GM12878 (cell line): ENCODE data around the gene KRT7. TPM values are rescaled to one million over a fixed set of nuclear protein-coding genes. Genes with fewer than 3 reads are reported as not detected.

Experiments
- ATAC-seq: fragments of 200-7000 bp; cut with Tn5 transposase; 3 replicates; pipeline ENCODE4 v1.9.1; 2020; ENCODE audit warnings: mild to moderate bottlenecking, moderate library complexity
- BruUV-seq: library from RNA; stranded (reverse); fragments of 400-500 nt; replicated peaks from 2 replicates; lab custom pipeline; 2021; lab: Mats Ljungman, UMichigan
- CTCF ChIA-PET: fragments of 300-600 bp; sonication (Branson Sonifier 250); formaldehyde crosslinking; extraction: SDS; loops from one replicate; lab custom pipeline; 2021; ENCODE audit warnings: inconsistent platforms; lab: Yijun Ruan, JAX
- POLR2A ChIA-PET: fragments of 350-600 bp; formaldehyde crosslinking; extraction: SDS; loops from one replicate; lab custom pipeline; 2021; ENCODE audit warnings: inconsistent platforms; lab: Charles Lee
- RAD21 ChIA-PET: fragments of 300-600 bp; sonication (Branson Sonifier 250); formaldehyde crosslinking; loops from one replicate; lab custom pipeline; 2023; ENCODE audit warnings: antibody characterized with exemption; ENCODE audit not compliant: unreplicated experiment; lab: Charles Lee
- SMC1A ChIA-PET: fragments of 300-600 bp; sonication (Branson Sonifier 250); formaldehyde crosslinking; loops from one replicate; lab custom pipeline; 2023; ENCODE audit not compliant: unreplicated experiment, uncharacterized antibody; lab: Charles Lee
- DNase-seq: peaks from one replicate; pipeline ENCODE4 v3.0.0-alpha.2; 2011; ENCODE audit warnings: low read depth, low spot score
- FAIRE-seq: peaks from 3 replicates; lab custom pipeline; 2011; peaks lifted over from hg19 to GRCh38; lab: Jason Lieb, UNC
- H2AFZ ChIP-seq: 2 replicates; pipeline ENCODE4 v1.6.0; 2011; ENCODE audit warnings: low read depth, low read length, control low read depth; ENCODE audit not compliant: control insufficient read depth
- H3K27ac ChIP-seq: 2 replicates; pipeline ENCODE4 v1.5.1; 2011; ENCODE audit warnings: control low read depth; ENCODE audit not compliant: control insufficient read depth, insufficient read depth
- H3K27me3 ChIP-seq, 2 experiments: replicated peaks in 1 of 2; 2 replicates each; pipeline versions ENCODE4 v1.6.0 to v1.6.1; 2011; ENCODE audit warnings: low read length in 1 of 2; ENCODE audit not compliant: control insufficient read depth in 2 of 2, insufficient read depth in 2 of 2
- H3K36me3 ChIP-seq, 2 experiments: 2 replicates each; pipeline ENCODE4 v1.5.1; 2011; ENCODE audit warnings: low read length in 1 of 2; ENCODE audit not compliant: control insufficient read depth in 2 of 2, insufficient read depth in 2 of 2
- H3K4me1 ChIP-seq: 2 replicates; pipeline ENCODE4 v1.6.1; 2011; ENCODE audit warnings: mild to moderate bottlenecking, low read length, moderate library complexity, mixed read lengths; ENCODE audit not compliant: control insufficient read depth, insufficient read depth
- H3K4me2 ChIP-seq: 2 replicates; pipeline ENCODE4 v1.6.0; 2011; ENCODE audit warnings: control low read depth; ENCODE audit not compliant: control insufficient read depth, insufficient read depth
- H3K4me3 ChIP-seq: fragments of 200-600 bp; sonication (generic); 2 replicates; pipeline ENCODE4 v1.5.1; 2016
- H3K79me2 ChIP-seq: 2 replicates; pipeline ENCODE4 v1.6.0; 2011; ENCODE audit warnings: low read length; ENCODE audit not compliant: control insufficient read depth, insufficient read depth
- H3K9ac ChIP-seq: 2 replicates; pipeline ENCODE4 v1.8.0; 2011; ENCODE audit warnings: low read length, control low read depth, mixed read lengths; ENCODE audit not compliant: control insufficient read depth, insufficient read depth
- H3K9me3 ChIP-seq: replicated peaks from 3 replicates; pipeline ENCODE4 v1.5.1; 2011; ENCODE audit warnings: mild to moderate bottlenecking, low read length; ENCODE audit not compliant: control insufficient read depth, insufficient read depth
- H4K20me1 ChIP-seq: 2 replicates; pipeline ENCODE4 v1.6.0; 2011; ENCODE audit not compliant: control insufficient read depth, insufficient read depth
- ESRRA ChIP-seq: IDR thresholded peaks from 2 replicates; pipeline ENCODE4 v1.6.1; 2012; ENCODE audit warnings: mild to moderate bottlenecking, low read length, improper control_type of control experiment
- REST ChIP-seq: IDR thresholded peaks from 2 replicates; pipeline ENCODE4 v1.6.1; 2012; ENCODE audit warnings: mild to moderate bottlenecking, low read depth, low read length
- WGBS: methylation state at CpG from one replicate; pipeline ENCODE4 v1.1.6; 2016; ENCODE audit warnings: low lambda C conversion rate; ENCODE audit not compliant: insufficient replicate concordance, insufficient coverage; ENCODE audit errors: missing lambda C conversion rate; 5-methylcytosine and 5-hydroxymethylcytosine counted together
- in situ Hi-C: fragments of 300-500 bp; cut with MboI; formaldehyde crosslinking; loops from 9 replicates; pipeline ENCODE4 v1.14.3; 2018; ENCODE audit warnings: mixed read lengths
- intact Hi-C: fragments of 100-400 bp; cut with micrococcal nuclease; formaldehyde crosslinking; loops from one replicate; pipeline ENCODE4 v1.14.2; 2022; ENCODE audit not compliant: unreplicated experiment
- polyA plus RNA-seq, 11 experiments: library from polyadenylated mRNA; depleted of rRNA in 4 of 11; unstranded in 6 of 11; stranded (reverse) in 5 of 11; fragments of >200 nt; fragmentation: Nextera tagmentation in 4 of 11; fragmentation: Illumina TruSeq in 1 of 11; extraction: Ambion mirVana in 4 of 11; extraction: Trizol in 1 of 11; gene quantifications; 1 replicate in 1 of 11; 2 replicates in 10 of 11; pipeline versions ENCODE4 v1.2.1 to v1.2.3, GENCODE V29; 2011 to 2016; ENCODE audit warnings: inconsistent platforms in 2 of 11, missing spikeins in 2 of 11, low read depth in 1 of 11
- total RNA-seq, 4 experiments: library from RNA; depleted of rRNA in 3 of 4; stranded (reverse); fragments of >200 nt in 3 of 4; fragmentation: Illumina TruSeq in 1 of 4; extraction: Trizol in 1 of 4; gene quantifications; 2 replicates each; pipeline versions ENCODE4 v1.2.1 to v1.2.3, GENCODE V29; 2013 to 2021

The KRT7 gene
- total and polyA plus RNA-seq, 10 of the 15 experiments (the other 5 are each of a cell fraction or from before 2014, with no cell fraction given): 0.90 to 18.7 (median 4.8) TPM

- RAD21 ChIA-PET: no interaction called here
Measured at GRCh38 chr12:52216100-52216499, 16.9 kb upstream of the KRT7 start.

More at GRCh38 chr12:52216100-52216499, 16.9 kb upstream of the KRT7 start:
- no peak overlapping the region for H3K27ac ChIP-seq
- TF ChIP-seq ESRRA (no peak), REST (peak; percentile 75)
- TF ChIP-seq, all 136 proteins: peak for 1
- POLR2A ChIA-PET: no interaction called here
- H3K36me3 ChIP-seq: no peaks in the 10 kb centered on the region
- H3K79me2 ChIP-seq: no peaks in the 10 kb centered on the region
- ATAC-seq (no peak), FAIRE-seq (no peak), DNase-seq (no peak)
- H3K9ac ChIP-seq: no peak overlapping the region
- H3K4me1 ChIP-seq: no peaks in the 10 kb centered on the region
- peaks cover 0 to 6% of the 10 kb centered on the region in 2 experiments; a peak in 2 of 4 replicates for H3K27me3 ChIP-seq
- H4K20me1 ChIP-seq: no peaks in the 10 kb centered on the region
- CTCF ChIA-PET: interaction anchor here (0.6 to 2.0 kb wide), 5 partner anchors 49 to 651 kb away, joined by 3 to 6 read pairs (median 4); no protein-coding TSS in a partner anchor
- H2AFZ ChIP-seq: no peak overlapping the region
- in situ Hi-C loops (no loop called here), intact Hi-C loops (loop anchor here (10.0 kb wide), 1 partner anchor 109 kb away; the partner anchor contains the start of gene KRT83)
- no peaks in the 10 kb centered on the region for H3K9me3 ChIP-seq
- H3K4me2 ChIP-seq: no peak overlapping the region
- 17% methylated on average over 4 of the region's 4 CpGs for WGBS
- SMC1A ChIA-PET: interaction anchor here (1.2 kb wide), 1 partner anchor 59 kb away, joined by 3 read pairs; no protein-coding TSS in a partner anchor
- H3K4me3 ChIP-seq: no peak overlapping the region
- no TSS peak for BruUV-seq
